ENCODE results near the gene AAGAB. TPM values are rescaled to one million over a fixed set of nuclear protein-coding genes. Genes with fewer than 3 reads are reported as not detected.

The AAGAB gene
- total RNA-seq, 1 experiment from 2014 or later = 56.5 TPM

DNA sequence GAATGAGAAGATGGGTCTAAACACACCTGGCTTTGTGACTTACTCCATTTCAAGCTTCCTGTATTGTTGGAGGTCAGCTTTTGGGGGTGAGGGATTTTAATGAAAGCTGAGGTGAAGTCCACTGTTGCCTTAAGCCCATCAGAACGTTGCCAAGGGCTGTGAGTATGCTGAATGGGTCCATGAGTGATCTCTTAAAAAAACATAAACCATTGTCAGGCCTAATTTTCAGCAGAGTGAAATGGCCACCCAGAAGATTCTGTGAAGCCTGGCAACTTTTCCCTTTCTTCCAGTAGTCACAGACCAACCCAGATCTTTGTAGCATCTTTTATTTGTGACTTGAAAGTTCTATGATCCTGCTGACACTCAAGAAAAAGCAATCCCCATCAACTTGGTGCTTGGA lies 102.0 kb downstream of the AAGAB start:
- Histone ChIP-seq H3K27ac (peak overlapping the region; percentile 96; the same call in 1 of the 2 replicates), H3K9me3 (ENCODE audit: insufficient read depth, low read depth) (no peaks in the 10 kb centered on the region), H3K79me2 (ENCODE audit: low read depth) (peaks cover 84% of the 10 kb centered on the region), H3K4me2 (no peak overlapping the region), H2AFZ (no peak overlapping the region), H3K27me3 (ENCODE audit: insufficient read depth, low read depth) (no peaks in the 10 kb centered on the region), H3K4me1 (replicated peaks; ENCODE audit: insufficient read depth) (peaks cover 65% of the 10 kb centered on the region), H3K36me3 (ENCODE audit: low read depth) (peaks cover 43% of the 10 kb centered on the region), H3F3A (ENCODE audit: insufficient read depth, low read depth) (peaks cover 70% of the 10 kb centered on the region), H3K9me2 (ENCODE audit: insufficient read depth) (no peaks in the 10 kb centered on the region), H3K4me3 (no peak overlapping the region), H4K20me1 (ENCODE audit: insufficient read depth) (no peaks in the 10 kb centered on the region)
- intact Hi-C loops (cut with micrococcal nuclease; ENCODE audit: unreplicated experiment) = no loop called here
- ChIA-PET CTCF (no interaction called here), POLR2A (ENCODE audit: unreplicated experiment) (no interaction called here)
- BruUV-seq (replicated peaks) = no TSS peak
- DNase-seq = no peak
- TF ChIP-seq, protein P1, sequence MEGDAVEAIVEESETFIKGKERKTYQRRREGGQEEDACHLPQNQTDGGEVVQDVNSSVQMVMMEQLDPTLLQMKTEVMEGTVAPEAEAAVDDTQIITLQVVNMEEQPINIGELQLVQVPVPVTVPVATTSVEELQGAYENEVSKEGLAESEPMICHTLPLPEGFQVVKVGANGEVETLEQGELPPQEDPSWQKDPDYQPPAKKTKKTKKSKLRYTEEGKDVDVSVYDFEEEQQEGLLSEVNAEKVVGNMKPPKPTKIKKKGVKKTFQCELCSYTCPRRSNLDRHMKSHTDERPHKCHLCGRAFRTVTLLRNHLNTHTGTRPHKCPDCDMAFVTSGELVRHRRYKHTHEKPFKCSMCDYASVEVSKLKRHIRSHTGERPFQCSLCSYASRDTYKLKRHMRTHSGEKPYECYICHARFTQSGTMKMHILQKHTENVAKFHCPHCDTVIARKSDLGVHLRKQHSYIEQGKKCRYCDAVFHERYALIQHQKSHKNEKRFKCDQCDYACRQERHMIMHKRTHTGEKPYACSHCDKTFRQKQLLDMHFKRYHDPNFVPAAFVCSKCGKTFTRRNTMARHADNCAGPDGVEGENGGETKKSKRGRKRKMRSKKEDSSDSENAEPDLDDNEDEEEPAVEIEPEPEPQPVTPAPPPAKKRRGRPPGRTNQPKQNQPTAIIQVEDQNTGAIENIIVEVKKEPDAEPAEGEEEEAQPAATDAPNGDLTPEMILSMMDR (conservative IDR thresholded peaks at IDR 0.05) = no peak
- no peak for TF ChIP-seq EZH2 (IDR thresholded peaks at IDR 0.05; ENCODE audit: low read depth)

Other genes starting within 250 kb of the AAGAB start
- 99.5 and 109 TPM in 2 replicates for gene SMAD3, start 189.1 kb downstream of the AAGAB start, total RNA-seq (2021)
- gene IQCH, start 125 bp upstream of the AAGAB start, total RNA-seq (2021) = 7.5 and 8.6 TPM in 2 replicates

All from PC-9 (cell line).